ENCODE data around the gene TOP2B. TPM values are rescaled to one million over a fixed set of nuclear protein-coding genes. Genes with fewer than 3 reads are reported as not detected.

The TOP2B gene
- polyA plus RNA-seq, 2 of the 4 experiments (the other 2 are of a cell fraction) = 65.8 to 95.7 TPM

GRCh38 chr3:25603703-25604102, 61.0 kb downstream of the TOP2B start:
- FAIRE-seq (no peak), DNase-seq (ENCODE audit: low read depth in 1 of 2, low spot score in 1 of 2) (no peak), ATAC-seq (peak; percentile 56 to 66)
- H3K4me2 ChIP-seq = peak overlapping the region; percentile 32
- POLR2A ChIA-PET = interaction anchor here (1.4 kb wide), 1 partner anchor 176 kb away, joined by 3 read pairs; the partner anchor contains the start of gene RARB
- H3K4me3 ChIP-seq = no peak overlapping the region
- TF ChIP-seq RCOR1 (IDR thresholded peaks at IDR 0.05; ENCODE audit: low read depth, low read length) (no peak), RAD21 (conservative IDR thresholded peaks at IDR 0.05 in 1 of 2, IDR thresholded peaks at IDR 0.05 in 1 of 2) (no peak), POLR2AphosphoS2 (conservative IDR thresholded peaks at IDR 0.05; ENCODE audit: low read length) (no peak), HEYL (CRISPR knock-in tag; IDR thresholded peaks at IDR 0.05) (no peak), EHF (CRISPR knock-in tag; IDR thresholded peaks at IDR 0.05) (no peak), CEBPB (IDR thresholded peaks at IDR 0.05) (peak; percentile 6 to 38; a peak in 1 of 4 replicates), CHD4 (IDR thresholded peaks at IDR 0.05; ENCODE audit: borderline replicate concordance) (no peak), NFE2L2 (conservative IDR thresholded peaks at IDR 0.05; ENCODE audit: low read length) (no peak)
- H3K9me3 ChIP-seq = no peaks in the 10 kb centered on the region
- H3K4me1 ChIP-seq = peaks cover 13% of the 10 kb centered on the region
- H3K27ac ChIP-seq = peak overlapping the region in 1 of 2 experiments; percentile 45; a peak in 2 of 6 replicates
- CTCF ChIA-PET = interaction anchor here (1.1 to 3.5 kb wide), 3 partner anchors 10 to 641 kb away, joined by 3 to 24 read pairs (median 3); no protein-coding TSS in a partner anchor
- 75% methylated on average over 1 of the region's 1 CpG for WGBS (ENCODE audit: missing lambda C conversion rate)

- H3K4me1 ChIP-seq = peaks cover 24% of the 10 kb centered on the region
- no peak overlapping the region for H3K27ac ChIP-seq
- no peak for ATAC-seq
- ChIA-PET POLR2A (no interaction called here), CTCF (interaction anchor here (0.6 kb wide), 2 partner anchors 30 to 91 kb away, joined by 3 read pairs; no protein-coding TSS in a partner anchor)
- no peak overlapping the region; the same call in 2 of the 3 replicates for H3K4me2 ChIP-seq
- no peak for DNase-seq (ENCODE audit: low read depth in 1 of 2, low spot score in 1 of 2)
- 68% methylated on average over 1 of the region's 1 CpG for WGBS (ENCODE audit: missing lambda C conversion rate)
- no peak overlapping the region for H3K4me3 ChIP-seq
- no peak for TF ChIP-seq CHD4 (IDR thresholded peaks at IDR 0.05; ENCODE audit: borderline replicate concordance)
- no peak for FAIRE-seq
- no peaks in the 10 kb centered on the region for H3K9me3 ChIP-seq
Observed at GRCh38 chr3:25597535-25598101, 67.1 kb downstream of the TOP2B start.

GRCh38 chr3:25594007-25594502, 70.7 kb downstream of the TOP2B start:
- Histone ChIP-seq H3K4me2 (peak overlapping the region; percentile 68), H3K4me1 (peaks cover 54% of the 10 kb centered on the region), H3K27ac (peak overlapping the region; percentile 91), H3K9me3 (no peaks in the 10 kb centered on the region), H3K4me3 (no peak overlapping the region)
- DNase-seq (ENCODE audit: low read depth in 1 of 2, low spot score in 1 of 2) (peak in 1 of 2 experiments; percentile 69), ATAC-seq (peak; percentile 47 to 59), FAIRE-seq (no peak)
- 0% methylated on average over 1 of the region's 1 CpG for WGBS (ENCODE audit: missing lambda C conversion rate)
- ChIA-PET POLR2A (interaction anchor here (0.6 to 2.7 kb wide), 3 partner anchors 9 to 166 kb away, joined by 3 to 46 read pairs (median 3); partner anchors contain the start of gene RARB), CTCF (interaction anchor here (0.6 to 4.8 kb wide), 43 partner anchors 9 to 914 kb away, joined by 3 to 45 read pairs (median 4); partner anchors contain the start of gene RARB)
- TF ChIP-seq FOSL2 (IDR thresholded peaks at IDR 0.05) = no peak
- no peak for TF ChIP-seq FOSL2 (CRISPR knock-in tag; IDR thresholded peaks at IDR 0.05)
- TF ChIP-seq TP53 (CRISPR knock-in tag; IDR thresholded peaks at IDR 0.05) = no peak
- no peak for TF ChIP-seq ATOH8 (CRISPR knock-in tag; IDR thresholded peaks at IDR 0.05; ENCODE audit: low read depth)
- no peak for TF ChIP-seq MYC (IDR thresholded peaks at IDR 0.05; ENCODE audit: borderline replicate concordance, low read length)
- TF ChIP-seq SMC3 (IDR thresholded peaks at IDR 0.05) = peak; percentile 82
- no peak for TF ChIP-seq NR3C1 (IDR thresholded peaks at IDR 0.05)
- TF ChIP-seq ZFP36 (IDR thresholded peaks at IDR 0.05; ENCODE audit: borderline replicate concordance, partially characterized antibody) = no peak
- TF ChIP-seq JUN (IDR thresholded peaks at IDR 0.05) = 0 out of 5 replicates have a peak, but pooled peaks of 1 of the 2 experiments have one; percentile 20
- TF ChIP-seq HOXB13 (CRISPR knock-in tag; IDR thresholded peaks at IDR 0.05; ENCODE audit: low read depth) = no peak
- no peak for TF ChIP-seq SREBF2 (IDR thresholded peaks at IDR 0.05)
- TF ChIP-seq REST (IDR thresholded peaks at IDR 0.05) = no peak
- TF ChIP-seq HOXB5 (CRISPR knock-in tag; IDR thresholded peaks at IDR 0.05) = no peak
- no peak for TF ChIP-seq CBX8 (IDR thresholded peaks at IDR 0.05)
- no peak for TF ChIP-seq RNF2 (IDR thresholded peaks at IDR 0.05; ENCODE audit: borderline replicate concordance, low read depth)
- no peak for TF ChIP-seq NFE2L2 (conservative IDR thresholded peaks at IDR 0.05; ENCODE audit: low read length)
- TF ChIP-seq CTCF (IDR thresholded peaks at IDR 0.05) = peak; percentile 84
- TF ChIP-seq HOXA7 (CRISPR knock-in tag; IDR thresholded peaks at IDR 0.05) = peak; percentile 45; the same call in 1 of the 2 replicates
- TF ChIP-seq MAFK (IDR thresholded peaks at IDR 0.05; ENCODE audit: partially characterized antibody) = no peak

Measured in A549 (cell line).